ENCODE results near the gene RTN4IP1. TPM values are rescaled to one million over a fixed set of nuclear protein-coding genes. Genes with fewer than 3 reads are reported as not detected.

RTN4IP1 gene
- total RNA-seq, 1 experiment from 2014 or later = 12.5 TPM

DNA sequence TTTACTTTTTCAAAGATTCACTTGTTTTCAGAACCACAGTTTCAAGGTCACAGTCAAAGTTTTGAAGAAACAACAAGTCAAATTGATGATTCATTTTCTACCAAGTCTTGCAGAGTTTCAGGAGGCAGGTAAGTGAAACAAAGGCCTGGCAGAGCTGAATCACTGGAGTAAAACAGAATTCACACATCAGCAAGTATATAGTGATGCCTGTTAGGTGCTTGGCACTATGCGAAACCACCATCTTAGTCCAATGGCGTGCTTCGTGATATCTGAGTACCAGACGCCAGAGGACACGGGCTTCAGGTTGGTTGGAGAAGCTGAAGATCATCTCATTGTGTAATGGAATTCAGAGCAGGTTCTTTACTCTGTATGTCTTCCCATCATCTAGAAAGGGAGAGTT lies 75.9 kb downstream of the RTN4IP1 start:
- no peaks in the 10 kb centered on the region for H3K27me3 Mint-ChIP-seq (ENCODE audit: low read depth)
- TF ChIP-seq, protein P1, sequence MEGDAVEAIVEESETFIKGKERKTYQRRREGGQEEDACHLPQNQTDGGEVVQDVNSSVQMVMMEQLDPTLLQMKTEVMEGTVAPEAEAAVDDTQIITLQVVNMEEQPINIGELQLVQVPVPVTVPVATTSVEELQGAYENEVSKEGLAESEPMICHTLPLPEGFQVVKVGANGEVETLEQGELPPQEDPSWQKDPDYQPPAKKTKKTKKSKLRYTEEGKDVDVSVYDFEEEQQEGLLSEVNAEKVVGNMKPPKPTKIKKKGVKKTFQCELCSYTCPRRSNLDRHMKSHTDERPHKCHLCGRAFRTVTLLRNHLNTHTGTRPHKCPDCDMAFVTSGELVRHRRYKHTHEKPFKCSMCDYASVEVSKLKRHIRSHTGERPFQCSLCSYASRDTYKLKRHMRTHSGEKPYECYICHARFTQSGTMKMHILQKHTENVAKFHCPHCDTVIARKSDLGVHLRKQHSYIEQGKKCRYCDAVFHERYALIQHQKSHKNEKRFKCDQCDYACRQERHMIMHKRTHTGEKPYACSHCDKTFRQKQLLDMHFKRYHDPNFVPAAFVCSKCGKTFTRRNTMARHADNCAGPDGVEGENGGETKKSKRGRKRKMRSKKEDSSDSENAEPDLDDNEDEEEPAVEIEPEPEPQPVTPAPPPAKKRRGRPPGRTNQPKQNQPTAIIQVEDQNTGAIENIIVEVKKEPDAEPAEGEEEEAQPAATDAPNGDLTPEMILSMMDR (conservative IDR thresholded peaks at IDR 0.05) = no peak
- WGBS (ENCODE audit: extremely low coverage, insufficient read length, low lambda C conversion rate) = no CpG with 5 or more reads among the region's 5 CpGs
- no peak for DNase-seq
- no peak overlapping the region for H3K4me3 Mint-ChIP-seq
- Histone ChIP-seq H3K9me3 (ENCODE audit: control insufficient read depth, low read depth, low read length) (no peaks in the 10 kb centered on the region), H2BK15ac (ENCODE audit: low read depth, low read length) (no peak overlapping the region), H3K56ac (ENCODE audit: insufficient read length, low read depth, low read length) (no peak overlapping the region), H3K79me1 (ENCODE audit: insufficient read depth, low read depth, low read length, poor library complexity, severe bottlenecking) (no peaks in the 10 kb centered on the region), H4K20me1 (ENCODE audit: control insufficient read depth, insufficient read depth, insufficient read length) (no peaks in the 10 kb centered on the region), H4K5ac (ENCODE audit: insufficient read length, low read depth, low read length) (no peak overlapping the region), H2AK5ac (ENCODE audit: insufficient read length, low read length) (no peak overlapping the region), H3K4me1 (ENCODE audit: insufficient read depth, low read length) (no peaks in the 10 kb centered on the region), H2BK120ac (ENCODE audit: low read depth, low read length, poor library complexity, severe bottlenecking) (no peak overlapping the region), H3K9ac (ENCODE audit: extremely low read depth, insufficient read length, low read length) (no peak overlapping the region), H3K79me2 (ENCODE audit: insufficient read depth, low read length) (no peaks in the 10 kb centered on the region), H2AFZ (ENCODE audit: low read length) (no peak overlapping the region), H3K27ac (ENCODE audit: insufficient read length, low read depth, low read length) (no peak overlapping the region), H3K4me2 (ENCODE audit: insufficient read depth, insufficient read length, low read length) (no peak overlapping the region), H3K14ac (ENCODE audit: insufficient read depth, low read length) (no peak overlapping the region), H2BK5ac (ENCODE audit: insufficient read length, low read length) (no peak overlapping the region), H3T11ph (ENCODE audit: low read length) (no peak overlapping the region), H4K91ac (ENCODE audit: insufficient read length, low read depth, low read length) (no peak overlapping the region), H2BK20ac (ENCODE audit: low read depth, low read length, poor library complexity, severe bottlenecking) (no peak overlapping the region), H4K8ac (replicated peaks; ENCODE audit: insufficient read length, low read depth, low read length) (no peak overlapping the region), H3K27me3 (ENCODE audit: insufficient read depth, low read length) (no peaks in the 10 kb centered on the region), H2BK12ac (ENCODE audit: insufficient read length, low read depth, low read length) (no peak overlapping the region), H3K23me2 (ENCODE audit: insufficient read length, low read depth, low read length, poor library complexity, severe bottlenecking) (no peaks in the 10 kb centered on the region), H3K23ac (ENCODE audit: insufficient read length, low read depth, low read length) (no peak overlapping the region), H3K4ac (ENCODE audit: low read depth, low read length) (no peak overlapping the region), H3K18ac (ENCODE audit: insufficient read length, low read depth, low read length) (no peak overlapping the region)
- no peaks in the 10 kb centered on the region for H3K9me3 Mint-ChIP-seq
- H3K27ac Mint-ChIP-seq = peak overlapping the region; percentile 16 to 48 (median 19); a peak in 4 of 7 replicates
- peaks cover 6 to 13% of the 10 kb centered on the region in 2 experiments for H3K4me1 Mint-ChIP-seq
- peaks cover 0 to 8% (median 7%) of the 10 kb centered on the region in 3 experiments; a peak in 3 of 7 replicates for H3K36me3 Mint-ChIP-seq (ENCODE audit: insufficient read depth in 1 of 3, low read depth in 3 of 3)

Data from H9 (cell line).